Endodermal cell (in vitro differentiated cells): Measurements from ENCODE around the gene ZBTB7C. TPM values are rescaled to one million over a fixed set of nuclear protein-coding genes. Genes with fewer than 3 reads are reported as not detected.

Experiments
- DNase-seq: peaks from one replicate; pipeline ENCODE4 v3.0.0-alpha.2; 2017
- H3K27ac ChIP-seq: 2 replicates; pipeline ENCODE4 v1.5.1; 2013; ENCODE audit warnings: mild to moderate bottlenecking, low read depth, low read length, moderate library complexity
- H3K27me3 ChIP-seq: 2 replicates; pipeline ENCODE4 v1.6.1; 2013; ENCODE audit warnings: mild to moderate bottlenecking, low read length, moderate library complexity; ENCODE audit not compliant: insufficient read depth, control insufficient read depth, poor library complexity, severe bottlenecking
- H3K36me3 ChIP-seq: 2 replicates; pipeline ENCODE4 v1.7.0; 2013; ENCODE audit warnings: mild to moderate bottlenecking, low read length, moderate library complexity; ENCODE audit not compliant: control insufficient read depth, insufficient read depth
- H3K4me1 ChIP-seq: one replicate; pipeline ENCODE4 v1.7.0; 2013; ENCODE audit warnings: low read length; ENCODE audit not compliant: control insufficient read depth, insufficient read depth
- H3K4me3 ChIP-seq: 2 replicates; pipeline ENCODE4 v1.5.1; 2013; ENCODE audit warnings: mild to moderate bottlenecking, low read length, moderate library complexity
- H3K9ac ChIP-seq: 2 replicates; pipeline ENCODE4 v1.6.1; 2013; ENCODE audit warnings: mild to moderate bottlenecking, low read length, moderate library complexity; ENCODE audit not compliant: poor library complexity, severe bottlenecking; ENCODE audit errors: extremely low read depth
- H3K9me3 ChIP-seq: 2 replicates; pipeline ENCODE4 v1.6.1; 2013; ENCODE audit warnings: mild to moderate bottlenecking, low read length, moderate library complexity; ENCODE audit not compliant: control insufficient read depth
- H3K27ac Mint-ChIP-seq: 2 replicates; pipeline ENCODE4 v1.8.0; 2020; ENCODE audit warnings: mixed read lengths
- H3K27me3 Mint-ChIP-seq: 2 replicates; pipeline ENCODE4 v1.8.0; 2021; ENCODE audit warnings: mild to moderate bottlenecking, mixed read lengths; ENCODE audit not compliant: insufficient read depth
- H3K36me3 Mint-ChIP-seq: 2 replicates; pipeline ENCODE4 v1.8.0; 2020; ENCODE audit warnings: low read depth, mixed read lengths
- H3K4me1 Mint-ChIP-seq: 2 replicates; pipeline ENCODE4 v1.8.0; 2020; ENCODE audit warnings: mixed read lengths
- H3K4me3 Mint-ChIP-seq: 2 replicates; pipeline ENCODE4 v1.8.0; 2020; ENCODE audit warnings: mild to moderate bottlenecking, moderate library complexity, mixed read lengths
- H3K9me3 Mint-ChIP-seq: 2 replicates; pipeline ENCODE4 v1.8.0; 2020; ENCODE audit warnings: mild to moderate bottlenecking, mixed read lengths
- CTCF ChIP-seq: fragments of 200-600 bp; sonication (generic); conservative IDR thresholded peaks from 2 replicates; pipeline ENCODE4 v1.5.0; 2021; ENCODE audit warnings: antibody characterized with exemption, mild to moderate bottlenecking
- WGBS, 2 experiments: methylation state at CpG; one replicate each; pipeline versions ENCODE4 v1.1.5 to v1.1.7; 2013; ENCODE audit warnings: missing lambda C conversion rate in 2 of 2, mixed read lengths in 1 of 2; ENCODE audit not compliant: insufficient coverage in 1 of 2, insufficient read length in 1 of 2; 5-methylcytosine and 5-hydroxymethylcytosine counted together
- total RNA-seq, 2 donors: library from RNA; stranded (reverse); fragmentation: NEBNext Ultra II Directional in 1 of 2; extraction: Animal tissue kit (Norgen Biotek cat#: 25700) in 1 of 2; gene quantifications; 2 replicates in 1 of 2; 3 replicates in 1 of 2; pipeline ENCODE4 v1.2.1, GENCODE V29; 2021

The ZBTB7C gene
- total RNA-seq, 2 donors from 2014 or later, result 0.31 to 0.62 TPM

GRCh38 chr18:47979611-47980200 lies 429.5 kb downstream of the ZBTB7C start:
- Histone ChIP-seq H3K4me3 (peak overlapping the region; percentile 65), H3K36me3 (peaks cover 3% of the 10 kb centered on the region), H3K9me3 (peaks cover 30% of the 10 kb centered on the region), H3K4me1 (peaks cover 12% of the 10 kb centered on the region), H3K9ac (no peak overlapping the region), H3K27me3 (no peaks in the 10 kb centered on the region), H3K27ac (no peak overlapping the region)
- 88 to 96% methylated on average over 3 to 4 of the region's 5 CpGs for whole genome bisulfite sequencing, 2 experiments
- Mint-ChIP-seq H3K4me1 (peaks cover 43% of the 10 kb centered on the region), H3K4me3 (no peak overlapping the region), H3K27ac (no peak overlapping the region), H3K9me3 (peaks cover 16% of the 10 kb centered on the region), H3K36me3 (no peaks in the 10 kb centered on the region), H3K27me3 (peaks cover 5% of the 10 kb centered on the region)
- TF ChIP-seq CTCF, result no peak
- peak; percentile 43 for DNase-seq

- no peak for TF ChIP-seq CTCF
- 65 to 83% methylated on average over 1 of the region's 1 CpG for WGBS, 2 experiments
- peaks cover 44% of the 10 kb centered on the region for H3K4me1 Mint-ChIP-seq
Measured at GRCh38 chr18:47978603-47979002, 430.6 kb downstream of the ZBTB7C start.

DNA sequence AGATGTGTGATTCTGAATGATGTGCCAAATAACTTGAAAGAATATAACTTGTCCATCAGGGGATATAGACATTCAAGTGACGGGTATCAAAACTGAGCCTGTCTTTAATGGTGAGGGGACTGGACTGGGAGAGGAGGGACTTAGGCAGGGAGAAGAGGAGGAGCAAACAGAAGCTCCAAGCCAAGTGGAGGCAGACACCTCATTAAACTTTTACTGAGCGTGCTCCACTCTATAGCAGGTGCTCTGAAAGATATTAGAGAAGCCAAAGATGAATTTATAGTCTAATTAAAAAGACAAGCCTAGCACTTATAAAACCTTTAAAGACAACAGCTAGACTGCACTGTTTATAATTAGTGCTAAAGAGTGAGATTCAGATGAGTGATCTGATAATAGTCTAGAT lies 431.0 kb downstream of the ZBTB7C start:
- DNase-seq, result no peak
- Mint-ChIP-seq H3K27ac (no peak overlapping the region), H3K4me3 (no peak overlapping the region), H3K4me1 (peaks cover 48% of the 10 kb centered on the region), H3K27me3 (peaks cover 4% of the 10 kb centered on the region), H3K9me3 (peaks cover 12% of the 10 kb centered on the region), H3K36me3 (no peaks in the 10 kb centered on the region)
- H3K36me3 ChIP-seq, result peaks cover 3% of the 10 kb centered on the region
- H3K27me3 ChIP-seq, result no peaks in the 10 kb centered on the region
- no peak overlapping the region for H3K9ac ChIP-seq
- H3K4me3 ChIP-seq, result peak overlapping the region; percentile 60
- peaks cover 15% of the 10 kb centered on the region for H3K4me1 ChIP-seq
- TF ChIP-seq CTCF, result no peak
- WGBS, 2 experiments, result 100% methylated on average over 1 of the region's 2 CpGs
- no peak overlapping the region for H3K27ac ChIP-seq
- H3K9me3 ChIP-seq, result peaks cover 27% of the 10 kb centered on the region

More at GRCh38 chr18:47978603-47979002, 430.6 kb downstream of the ZBTB7C start:
- Mint-ChIP-seq H3K9me3 (peaks cover 12% of the 10 kb centered on the region), H3K27ac (no peak overlapping the region), H3K27me3 (peaks cover 4% of the 10 kb centered on the region), H3K36me3 (no peaks in the 10 kb centered on the region), H3K4me3 (no peak overlapping the region)
- Histone ChIP-seq H3K4me1 (peaks cover 12% of the 10 kb centered on the region), H3K9me3 (peaks cover 30% of the 10 kb centered on the region), H3K27me3 (no peaks in the 10 kb centered on the region), H3K4me3 (peak overlapping the region; percentile 65), H3K27ac (no peak overlapping the region), H3K9ac (no peak overlapping the region), H3K36me3 (peaks cover 3% of the 10 kb centered on the region)
- DNase-seq, result no peak

Other genes starting within 250 kb of the ZBTB7C start
- 10 to 100 TPM; 33.8 to 41.6 TPM for gene CTIF, start 129.6 kb upstream of the ZBTB7C start, total RNA-seq